IMR-90 (cell line): ENCODE data around the gene SMCO4. TPM values are rescaled to one million over a fixed set of nuclear protein-coding genes. Genes with fewer than 3 reads are reported as not detected.

Source experiments
- ATAC-seq: fragments of 200-7000 bp; cut with Tn5 transposase; 2 replicates; pipeline ENCODE4 v1.9.1; 2020; ENCODE audit warnings: low read depth, mild to moderate bottlenecking, moderate library complexity
- BruUV-seq: library from RNA; stranded (reverse); fragments of 400-500 nt; replicated peaks from 2 replicates; lab custom pipeline; 2021; lab: Mats Ljungman, UMichigan
- CTCF ChIA-PET: fragments of 300-600 bp; formaldehyde crosslinking; extraction: SDS; loops from one replicate; lab custom pipeline; 2021; ENCODE audit warnings: antibody characterized with exemption; lab: Yijun Ruan, JAX
- POLR2A ChIA-PET: fragments of 300-600 bp; sonication (Branson Sonifier 250); formaldehyde crosslinking; loops from one replicate; lab custom pipeline; 2022; ENCODE audit warnings: antibody characterized with exemption; ENCODE audit not compliant: unreplicated experiment; lab: Charles Lee
- DNase-seq: peaks from one replicate; pipeline ENCODE4 v3.0.0; 2013
- H2AFZ ChIP-seq: replicated peaks from 2 replicates; pipeline ENCODE3; 2013; ENCODE audit warnings: low read length, mild to moderate bottlenecking; ENCODE audit not compliant: poor library complexity
- H2AK5ac ChIP-seq: 2 replicates; pipeline ENCODE4 v1.6.1; 2013; ENCODE audit warnings: low read depth, low read length, inconsistent platforms
- H2AK9ac ChIP-seq: replicated peaks from 2 replicates; pipeline ENCODE3; 2013; ENCODE audit warnings: mild to moderate bottlenecking, low read depth, low read length, moderate library complexity; ENCODE audit not compliant: poor library complexity
- H2BK120ac ChIP-seq: 2 replicates; pipeline ENCODE4 v1.6.1; 2013; ENCODE audit warnings: low read depth, low read length, inconsistent platforms
- H2BK15ac ChIP-seq: 3 replicates; pipeline ENCODE4 v1.6.1; 2013; ENCODE audit warnings: low read depth, low read length, inconsistent platforms
- H2BK20ac ChIP-seq: 2 replicates; pipeline ENCODE4 v1.6.1; 2013; ENCODE audit warnings: low read depth, mild to moderate bottlenecking, inconsistent platforms, low read length, moderate library complexity
- H2BK5ac ChIP-seq: 2 replicates; pipeline ENCODE4 v1.6.1; 2013; ENCODE audit warnings: mild to moderate bottlenecking, low read depth, low read length, inconsistent platforms; ENCODE audit not compliant: poor library complexity, severe bottlenecking
- H3K14ac ChIP-seq: replicated peaks from 2 replicates; pipeline ENCODE4 v1.6.1; 2013; ENCODE audit warnings: low read depth, low read length, inconsistent platforms
- H3K18ac ChIP-seq: 2 replicates; pipeline ENCODE4 v1.6.1; 2013; ENCODE audit warnings: low read depth, low read length, control low read depth
- H3K23ac ChIP-seq: 2 replicates; pipeline ENCODE4 v1.6.1; 2013; ENCODE audit warnings: low read depth, low read length, inconsistent platforms
- H3K27ac ChIP-seq: 2 replicates; pipeline ENCODE4 v1.5.1; 2013; ENCODE audit warnings: mild to moderate bottlenecking, control low read depth, low read length; ENCODE audit not compliant: insufficient read depth
- H3K27me3 ChIP-seq: 2 replicates; pipeline ENCODE4 v1.6.1; 2013; ENCODE audit warnings: low read length; ENCODE audit not compliant: control insufficient read depth, insufficient read depth
- H3K36me3 ChIP-seq: 2 replicates; pipeline ENCODE4 v1.6.1; 2013; ENCODE audit warnings: low read length, mixed read lengths; ENCODE audit not compliant: control insufficient read depth, insufficient read depth
- H3K4ac ChIP-seq: 2 replicates; pipeline ENCODE4 v1.6.1; 2013; ENCODE audit warnings: low read depth, low read length, inconsistent platforms
- H3K4me1 ChIP-seq: 2 replicates; pipeline ENCODE4 v1.6.1; 2013; ENCODE audit warnings: low read length, mixed read lengths; ENCODE audit not compliant: control insufficient read depth, insufficient read depth
- H3K4me2 ChIP-seq: 2 replicates; pipeline ENCODE4 v1.6.1; 2013; ENCODE audit warnings: low read depth, mild to moderate bottlenecking, control low read depth, low read length, moderate library complexity
- H3K4me3 ChIP-seq: 2 replicates; pipeline ENCODE4 v1.5.1; 2013; ENCODE audit warnings: low read depth, mild to moderate bottlenecking, control low read depth, low read length, moderate library complexity; ENCODE audit not compliant: insufficient read depth
- H3K56ac ChIP-seq: 2 replicates; pipeline ENCODE4 v1.6.1; 2013; ENCODE audit warnings: low read length, inconsistent platforms; ENCODE audit not compliant: insufficient read depth; ENCODE audit errors: extremely low read depth
- H3K79me1 ChIP-seq, 2 experiments: 2 replicates each; pipeline ENCODE4 v1.6.1; 2013; ENCODE audit warnings: low read length in 2 of 2, inconsistent platforms in 1 of 2, low read depth in 1 of 2
- H3K9ac ChIP-seq: 2 replicates; pipeline ENCODE4 v1.6.1; 2013; ENCODE audit warnings: low read depth, low read length, control low read depth
- H3K9me1 ChIP-seq: 2 replicates; pipeline ENCODE4 v1.6.1; 2013; ENCODE audit warnings: low read length, inconsistent platforms; ENCODE audit not compliant: insufficient read depth
- H3K9me3 ChIP-seq: 2 replicates; pipeline ENCODE4 v1.6.1; 2013; ENCODE audit warnings: low read length; ENCODE audit not compliant: control insufficient read depth, insufficient read depth
- H4K20me1 ChIP-seq: 2 replicates; pipeline ENCODE4 v1.6.1; 2013; ENCODE audit warnings: low read length, inconsistent platforms; ENCODE audit not compliant: insufficient read depth
- H4K5ac ChIP-seq: 2 replicates; pipeline ENCODE4 v1.6.1; 2013; ENCODE audit warnings: mild to moderate bottlenecking, low read depth, low read length, control low read depth
- H4K8ac ChIP-seq, 2 experiments: 2 replicates each; pipeline ENCODE4 v1.6.1; 2013; ENCODE audit warnings: low read depth in 2 of 2, low read length in 2 of 2, control low read depth in 1 of 2, inconsistent platforms in 1 of 2
- H4K91ac ChIP-seq: 2 replicates; pipeline ENCODE4 v1.6.1; 2013; ENCODE audit warnings: low read depth, low read length, inconsistent platforms; ENCODE audit not compliant: insufficient read depth
- MAFK ChIP-seq: IDR thresholded peaks from 2 replicates; pipeline ENCODE4 v1.6.1; 2012; ENCODE audit warnings: low read depth, low read length, improper control_type of control experiment
- RFX5 ChIP-seq: IDR thresholded peaks from 2 replicates; pipeline ENCODE4 v1.8.0; 2012; ENCODE audit warnings: low read depth, mild to moderate bottlenecking, low read length, moderate library complexity
- WGBS, 2 experiments: methylation state at CpG; one replicate each; pipeline versions ENCODE4 v1.1.5 to v1.1.7; 2013; ENCODE audit warnings: missing lambda C conversion rate in 2 of 2; ENCODE audit not compliant: insufficient read length in 1 of 2; ENCODE audit errors: extremely low coverage in 2 of 2; 5-methylcytosine and 5-hydroxymethylcytosine counted together
- dilution Hi-C: fragments of 300-500 bp; cut with HindIII; formaldehyde crosslinking; loops from one replicate; pipeline ENCODE4 v1.14.3; 2018; ENCODE audit warnings: low sequenced_read_pairs; ENCODE audit not compliant: unreplicated experiment
- in situ Hi-C: fragments of 300-500 bp; cut with MboI; formaldehyde crosslinking; loops from 3 replicates; pipeline ENCODE4 v1.14.3; 2019; ENCODE audit warnings: low sequenced_read_pairs, inconsistent platforms, mixed read lengths
- intact Hi-C: fragments of 100-400 bp; cut with micrococcal nuclease; formaldehyde crosslinking; loops from 2 replicates; pipeline ENCODE4 v1.10.0; 2022
- polyA plus RNA-seq, 3 experiments: library from polyadenylated mRNA; depleted of rRNA; stranded (reverse); fragments of >200 nt; gene quantifications; 2 replicates each; pipeline ENCODE4 v1.2.3, GENCODE V29; 2012; ENCODE audit warnings: low replicate concordance in 1 of 3
- total RNA-seq: library from RNA; depleted of rRNA; stranded (reverse); fragments of >200 nt; gene quantifications from 2 replicates; pipeline ENCODE4 v1.2.3, GENCODE V29; 2012

SMCO4 gene
- total and polyA plus RNA-seq, 2 of the 4 experiments (the other 2 are of a cell fraction): 2.2 to 17.7 TPM

- Histone ChIP-seq H3K18ac (no peak overlapping the region), H4K8ac (no peak overlapping the region), H2BK15ac (no peak overlapping the region), H3K23ac (no peak overlapping the region), H2BK5ac (no peak overlapping the region), H4K91ac (no peak overlapping the region), H2AK9ac (no peak overlapping the region), H3K36me3 (no peaks in the 10 kb centered on the region), H3K56ac (no peak overlapping the region), H3K9me1 (no peaks in the 10 kb centered on the region), H3K9ac (no peak overlapping the region), H2BK20ac (no peak overlapping the region), H3K4me2 (no peak overlapping the region), H3K4me1 (no peaks in the 10 kb centered on the region), H3K4ac (no peak overlapping the region), H3K79me1 (no peaks in the 10 kb centered on the region), H3K9me3 (no peaks in the 10 kb centered on the region), H3K14ac (no peak overlapping the region), H3K27me3 (no peaks in the 10 kb centered on the region; the same call in none of the 2 replicates), H2BK120ac (no peak overlapping the region), H3K4me3 (no peak overlapping the region), H4K5ac (no peak overlapping the region), H2AFZ (no peak overlapping the region), H2AK5ac (no peak overlapping the region), H3K27ac (no peak overlapping the region), H4K20me1 (no peaks in the 10 kb centered on the region)
- intact Hi-C loops: no loop called here
- 10% methylated on average over 2 of the region's 5 CpGs; no CpG with 5 or more reads in 1 of the 2 experiments for WGBS, 2 experiments
- ChIA-PET CTCF (no interaction called here), POLR2A (no interaction called here)
- DNase-seq (peak; percentile 62), ATAC-seq (peak; percentile 92)
- no TSS peak for BruUV-seq
- in situ Hi-C loops: no loop called here
- dilution Hi-C loops: no loop called here
- TF ChIP-seq MAFK: peak; percentile 42; the same call in 1 of the 2 replicates
- no peak for TF ChIP-seq RFX5
Observed at GRCh38 chr11:93570759-93571413, 27.7 kb upstream of the SMCO4 start.
